Measurements from ENCODE around the gene RELA.

Gene RELA

GRCh38 chr11:65611758-65612603, 50.7 kb downstream of the RELA start:
- Histone ChIP-seq H3K4me3 (replicated peaks; ENCODE audit: low read depth, low read length) (peak overlapping the region; percentile 96), H3K27me3 (replicated peaks; ENCODE audit: control insufficient read depth, insufficient read depth, low read length) (no peaks in the 10 kb centered on the region), H3K36me3 (ENCODE audit: control insufficient read depth, insufficient read depth, low read length) (peaks cover 20% of the 10 kb centered on the region)
- DNase-seq (ENCODE audit: extremely low read depth, insufficient read length) = no peak
- no peak for TF ChIP-seq CTCF (IDR thresholded peaks at IDR 0.05; ENCODE audit: insufficient read depth, low read length, poor library complexity, severe bottlenecking)

DNA sequence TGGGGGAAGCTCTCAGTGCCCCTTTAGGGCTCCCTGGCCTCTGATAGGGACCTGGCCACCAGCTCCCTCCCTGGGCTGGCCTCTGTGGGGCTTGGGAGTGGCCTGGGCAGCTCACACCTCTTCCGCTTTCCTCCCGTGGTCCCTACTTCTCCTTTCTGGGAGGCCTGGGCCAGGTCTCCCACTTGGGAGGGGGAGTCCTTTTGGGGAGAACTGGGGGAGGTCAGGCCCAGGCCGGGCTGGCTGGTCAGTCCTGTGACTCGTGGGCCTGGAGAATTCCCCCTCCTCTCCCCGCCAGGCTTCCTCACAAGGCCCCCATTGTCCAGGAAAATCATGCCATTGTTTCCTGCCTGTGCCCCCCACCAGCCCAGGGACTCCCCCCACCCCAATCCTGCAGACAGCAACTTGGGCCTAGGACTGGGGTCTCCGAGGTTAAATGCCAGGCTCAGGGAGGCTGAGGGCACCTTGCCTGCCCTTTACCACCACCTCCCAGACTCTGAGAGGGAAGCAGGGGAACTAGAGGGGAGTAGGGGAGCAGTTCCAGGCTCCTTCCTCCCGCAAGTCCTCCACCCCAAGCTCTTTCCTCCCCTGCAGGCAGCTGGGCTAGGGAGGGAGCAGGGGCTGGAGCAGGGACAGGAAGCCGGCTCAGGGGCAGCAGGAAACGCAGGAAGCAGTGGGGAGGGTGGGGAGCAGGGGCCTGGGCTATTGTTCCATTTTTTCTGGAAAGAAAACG, 51.5 kb downstream of the RELA start:
- no peak for TF ChIP-seq CTCF (IDR thresholded peaks at IDR 0.05; ENCODE audit: insufficient read depth, low read length, poor library complexity, severe bottlenecking)
- no peak overlapping the region for H3K4me3 ChIP-seq (replicated peaks; ENCODE audit: low read depth, low read length)
- no peak for DNase-seq (ENCODE audit: extremely low read depth, insufficient read length)
- peaks cover 25% of the 10 kb centered on the region for H3K36me3 ChIP-seq (ENCODE audit: control insufficient read depth, insufficient read depth, low read length)
- no peaks in the 10 kb centered on the region for H3K27me3 ChIP-seq (replicated peaks; ENCODE audit: control insufficient read depth, insufficient read depth, low read length)

GRCh38 chr11:65610404-65610803, 52.3 kb downstream of the RELA start:
- Histone ChIP-seq H3K4me3 (replicated peaks; ENCODE audit: low read depth, low read length) (no peak overlapping the region), H3K36me3 (ENCODE audit: control insufficient read depth, insufficient read depth, low read length) (peaks cover 29% of the 10 kb centered on the region), H3K27me3 (replicated peaks; ENCODE audit: control insufficient read depth, insufficient read depth, low read length) (no peaks in the 10 kb centered on the region)
- no peak for TF ChIP-seq CTCF (IDR thresholded peaks at IDR 0.05; ENCODE audit: insufficient read depth, low read length, poor library complexity, severe bottlenecking)
- DNase-seq (ENCODE audit: extremely low read depth, insufficient read length) = no peak

- TF ChIP-seq CTCF (IDR thresholded peaks at IDR 0.05; ENCODE audit: insufficient read depth, low read length, poor library complexity, severe bottlenecking) = no peak
- peaks cover 35% of the 10 kb centered on the region for H3K36me3 ChIP-seq (ENCODE audit: control insufficient read depth, insufficient read depth, low read length)
- no peak for DNase-seq (ENCODE audit: extremely low read depth, insufficient read length)
- no peak overlapping the region for H3K4me3 ChIP-seq (replicated peaks; ENCODE audit: low read depth, low read length)
- H3K27me3 ChIP-seq (replicated peaks; ENCODE audit: control insufficient read depth, insufficient read depth, low read length) = no peaks in the 10 kb centered on the region
Measured at GRCh38 chr11:65609665-65610064, 53.1 kb downstream of the RELA start.

GRCh38 chr11:65609229-65609628, 53.5 kb downstream of the RELA start:
- TF ChIP-seq CTCF (IDR thresholded peaks at IDR 0.05; ENCODE audit: insufficient read depth, low read length, poor library complexity, severe bottlenecking) = no peak
- H3K36me3 ChIP-seq (ENCODE audit: control insufficient read depth, insufficient read depth, low read length) = peaks cover 40% of the 10 kb centered on the region
- H3K27me3 ChIP-seq (replicated peaks; ENCODE audit: control insufficient read depth, insufficient read depth, low read length) = no peaks in the 10 kb centered on the region
- H3K4me3 ChIP-seq (replicated peaks; ENCODE audit: low read depth, low read length) = no peak overlapping the region
- no peak for DNase-seq (ENCODE audit: extremely low read depth, insufficient read length)

Measured in GM06990 (cell line).